ENCODE data around the gene PLEKHG5. TPM values are rescaled to one million over a fixed set of nuclear protein-coding genes. Genes with fewer than 3 reads are reported as not detected.
A peak's percentile ranks its signal among the peaks of the same experiment; 100 is the strongest.

Gene PLEKHG5
- total RNA-seq, 1 donor from 2014 or later: 32.4 TPM

DNA sequence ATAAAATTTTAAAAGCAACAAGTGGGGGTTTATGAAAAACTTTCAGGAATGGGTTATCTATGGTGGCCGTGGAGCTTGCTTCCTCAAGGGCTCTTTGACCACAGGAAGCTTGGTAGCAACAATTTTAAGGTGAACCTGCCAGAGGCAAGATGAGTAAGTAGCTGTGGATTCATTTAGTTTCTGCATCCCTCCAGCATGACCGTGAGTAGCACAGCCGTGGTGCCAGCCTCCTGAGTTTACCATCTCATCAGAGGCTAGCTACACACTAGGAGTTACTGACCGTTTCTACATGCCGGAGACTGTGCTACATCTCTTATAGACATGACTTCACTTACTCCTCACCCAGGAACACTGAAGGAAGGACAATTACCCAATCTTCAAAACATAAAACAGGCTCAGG is 30.1 kb upstream of the PLEKHG5 start:
- Mint-ChIP-seq H3K27me3 (ENCODE audit: low read depth) (no peaks in the 10 kb centered on the region), H3K4me1 (ENCODE audit: low read depth) (peaks cover 46% of the 10 kb centered on the region), H3K4me3 (ENCODE audit: unreplicated experiment) (no peak overlapping the region), H3K27ac (ENCODE audit: unreplicated experiment) (peak overlapping the region; percentile 70), H3K36me3 (ENCODE audit: low read depth) (peaks cover 2% of the 10 kb centered on the region), H3K9me3 (ENCODE audit: low read depth) (no peaks in the 10 kb centered on the region)
- DNase-seq (ENCODE audit: low spot score): peak; percentile 15
- TF ChIP-seq CTCF (IDR thresholded peaks at IDR 0.05): no peak

- H3K27ac Mint-ChIP-seq (ENCODE audit: unreplicated experiment): peak overlapping the region; percentile 92
- no peaks in the 10 kb centered on the region for H3K36me3 Mint-ChIP-seq (ENCODE audit: low read depth)
- no peak for TF ChIP-seq CTCF (IDR thresholded peaks at IDR 0.05)
- peaks cover 52% of the 10 kb centered on the region for H3K4me1 Mint-ChIP-seq (ENCODE audit: low read depth)
- H3K9me3 Mint-ChIP-seq (ENCODE audit: low read depth): no peaks in the 10 kb centered on the region
- no peaks in the 10 kb centered on the region for H3K27me3 Mint-ChIP-seq (ENCODE audit: low read depth)
- peak overlapping the region; percentile 11 for H3K4me3 Mint-ChIP-seq (ENCODE audit: unreplicated experiment)
- DNase-seq (ENCODE audit: low spot score): peak; percentile 87
These were observed 28.6 kb upstream of the PLEKHG5 start for GRCh38 chr1:6519935-6520671.

- DNase-seq (ENCODE audit: low spot score): peak; percentile 51
- Mint-ChIP-seq H3K36me3 (ENCODE audit: low read depth) (no peaks in the 10 kb centered on the region), H3K4me1 (ENCODE audit: low read depth) (peaks cover 52% of the 10 kb centered on the region), H3K27ac (ENCODE audit: unreplicated experiment) (peak overlapping the region; percentile 92), H3K4me3 (ENCODE audit: unreplicated experiment) (no peak overlapping the region), H3K9me3 (ENCODE audit: low read depth) (no peaks in the 10 kb centered on the region), H3K27me3 (ENCODE audit: low read depth) (no peaks in the 10 kb centered on the region)
- no peak for TF ChIP-seq CTCF (IDR thresholded peaks at IDR 0.05)
These were observed 28.0 kb upstream of the PLEKHG5 start for GRCh38 chr1:6519491-6519934.

DNA sequence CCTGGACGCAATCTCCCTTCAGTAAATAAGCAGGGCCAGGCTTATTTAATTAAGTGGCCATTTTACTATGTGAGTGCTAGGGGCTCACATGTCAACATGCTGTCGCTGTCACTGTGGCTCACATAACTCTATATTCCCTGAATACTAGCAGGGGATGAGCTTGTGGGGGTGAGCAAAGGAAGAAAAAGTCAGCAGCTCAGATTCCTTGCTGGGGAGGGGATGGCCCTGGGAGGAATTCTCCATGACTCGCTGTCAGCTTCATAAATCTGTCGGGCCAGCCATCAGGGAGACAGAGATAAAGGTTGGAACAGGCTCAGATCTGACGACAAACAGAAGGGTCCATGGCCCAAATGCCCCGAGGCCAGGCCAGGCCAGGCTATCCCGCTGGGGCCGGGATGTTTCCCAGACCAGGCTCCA is 26.0 kb upstream of the PLEKHG5 start:
- Mint-ChIP-seq H3K4me3 (ENCODE audit: unreplicated experiment) (no peak overlapping the region), H3K4me1 (ENCODE audit: low read depth) (peaks cover 65% of the 10 kb centered on the region), H3K36me3 (ENCODE audit: low read depth) (no peaks in the 10 kb centered on the region), H3K27me3 (ENCODE audit: low read depth) (no peaks in the 10 kb centered on the region), H3K9me3 (ENCODE audit: low read depth) (no peaks in the 10 kb centered on the region), H3K27ac (ENCODE audit: unreplicated experiment) (peak overlapping the region; percentile 70)
- TF ChIP-seq CTCF (IDR thresholded peaks at IDR 0.05): no peak
- peak; percentile 54 for DNase-seq (ENCODE audit: low spot score)

- Mint-ChIP-seq H3K27ac (ENCODE audit: unreplicated experiment) (no peak overlapping the region), H3K36me3 (ENCODE audit: low read depth) (no peaks in the 10 kb centered on the region), H3K4me3 (ENCODE audit: unreplicated experiment) (no peak overlapping the region), H3K27me3 (ENCODE audit: low read depth) (no peaks in the 10 kb centered on the region), H3K9me3 (ENCODE audit: low read depth) (no peaks in the 10 kb centered on the region), H3K4me1 (ENCODE audit: low read depth) (peaks cover 59% of the 10 kb centered on the region)
- TF ChIP-seq CTCF (IDR thresholded peaks at IDR 0.05): no peak
- DNase-seq (ENCODE audit: low spot score): no peak
These were observed 24.3 kb upstream of the PLEKHG5 start for GRCh38 chr1:6515771-6516170.

All from chondrocyte (in vitro differentiated cells).